SK-N-MC (cell line): Measurements from ENCODE around the gene NFAT5.
A peak's percentile ranks its signal among the peaks of the same experiment; 100 is the strongest.

Experiments
- DNase-seq: peaks from one replicate; pipeline ENCODE4 v3.0.0-alpha.2; 2011; ENCODE audit warnings: low read depth, low spot score
- H3K27ac ChIP-seq: fragments of 200-600 bp; sonication (generic); 2 replicates; pipeline ENCODE4 v1.5.1; 2016; ENCODE audit warnings: mixed run types
- H3K36me3 ChIP-seq: fragments of 200-600 bp; sonication (generic); 2 replicates; pipeline ENCODE4 v1.6.1; 2017; ENCODE audit warnings: antibody characterized with exemption, low read length, mixed read lengths; ENCODE audit not compliant: insufficient read depth
- H3K4me3 ChIP-seq: fragments of 200-600 bp; sonication (generic); 2 replicates; pipeline ENCODE4 v1.5.1; 2016
- H3K9ac ChIP-seq: fragments of 200-600 bp; sonication (generic); 2 replicates; pipeline ENCODE4 v1.8.0; 2017; ENCODE audit warnings: mixed run types, mixed read lengths; ENCODE audit not compliant: insufficient read length
- H3K9me3 ChIP-seq: fragments of 200-600 bp; sonication (generic); 2 replicates; pipeline ENCODE4 v1.6.1; 2017; ENCODE audit warnings: low read depth, mild to moderate bottlenecking, antibody characterized with exemption, low read length, moderate library complexity, mixed read lengths
- EZH2 ChIP-seq: fragments of 200-600 bp; sonication (generic); IDR thresholded peaks from one replicate; pipeline ENCODE4 v1.6.1; 2017; ENCODE audit warnings: antibody characterized with exemption
- FOXP2 ChIP-seq: optimal IDR thresholded peaks from 2 replicates; pipeline ENCODE3; 2011; ENCODE audit warnings: mild to moderate bottlenecking, moderate library complexity; ENCODE audit not compliant: insufficient read depth; ENCODE audit errors: extremely low read length, control extremely low read depth
- POLR2AphosphoS5 ChIP-seq: IDR thresholded peaks from 2 replicates; pipeline ENCODE4 v1.6.1; 2012; ENCODE audit warnings: mild to moderate bottlenecking, low read depth, low read length, borderline replicate concordance

NFAT5 gene

GRCh38 chr16:69599731-69600130, 34.0 kb downstream of the NFAT5 start:
- H3K4me3 ChIP-seq = no peak overlapping the region
- H3K36me3 ChIP-seq = no peaks in the 10 kb centered on the region
- no peak overlapping the region for H3K9ac ChIP-seq
- DNase-seq = no peak
- H3K27ac ChIP-seq = no peak overlapping the region
- no peak for TF ChIP-seq FOXP2
- TF ChIP-seq EZH2 = no peak
- TF ChIP-seq POLR2AphosphoS5 = no peak
- no peaks in the 10 kb centered on the region for H3K9me3 ChIP-seq

DNA sequence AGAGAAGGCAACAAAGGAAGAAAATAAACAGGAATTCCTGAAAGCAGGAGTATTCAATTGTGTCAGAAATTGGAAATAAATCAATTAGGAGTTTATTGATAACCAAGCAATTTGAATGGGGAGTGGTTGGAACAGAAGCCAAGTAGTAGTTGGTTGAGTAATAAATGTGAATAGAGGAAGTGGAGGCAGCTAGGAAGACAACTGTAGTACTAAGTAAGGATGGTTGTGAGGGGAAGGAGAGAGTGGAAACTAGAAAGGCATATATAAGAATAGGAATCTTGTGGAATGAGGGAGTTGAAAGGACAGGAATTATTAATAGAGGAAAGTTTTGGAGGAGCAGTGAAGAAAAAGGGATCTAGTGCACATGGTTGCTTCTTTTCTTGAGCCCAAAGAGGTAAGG, 34.4 kb downstream of the NFAT5 start:
- TF ChIP-seq EZH2 = no peak
- TF ChIP-seq FOXP2 = no peak
- TF ChIP-seq POLR2AphosphoS5 = no peak
- H3K36me3 ChIP-seq = no peaks in the 10 kb centered on the region
- H3K9me3 ChIP-seq = no peaks in the 10 kb centered on the region
- no peak for DNase-seq
- no peak overlapping the region for H3K4me3 ChIP-seq
- no peak overlapping the region for H3K9ac ChIP-seq
- H3K27ac ChIP-seq = no peak overlapping the region

DNA sequence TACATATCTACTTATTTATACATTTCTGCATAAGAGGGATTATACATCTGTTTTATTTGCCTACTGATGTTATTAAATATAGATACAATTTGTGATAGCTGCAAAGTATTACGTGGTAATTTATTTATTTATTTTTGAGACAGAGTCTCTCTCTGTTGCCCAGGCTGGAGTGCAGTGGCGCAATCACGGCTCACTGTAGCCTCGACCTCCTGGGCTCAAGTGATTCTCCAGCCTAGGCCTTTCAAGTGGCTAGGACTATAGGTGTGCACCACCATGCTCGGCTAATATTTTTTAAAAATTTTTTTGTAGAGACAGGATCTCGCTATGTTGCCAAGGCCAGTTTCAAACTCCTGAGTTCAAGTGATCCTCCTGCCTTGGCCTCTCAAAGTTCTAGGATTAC, 35.5 kb downstream of the NFAT5 start:
- Histone ChIP-seq H3K36me3 (no peaks in the 10 kb centered on the region), H3K9me3 (no peaks in the 10 kb centered on the region), H3K9ac (no peak overlapping the region), H3K27ac (no peak overlapping the region), H3K4me3 (no peak overlapping the region)
- TF ChIP-seq FOXP2 (no peak), EZH2 (no peak), POLR2AphosphoS5 (no peak)
- DNase-seq = no peak

DNA sequence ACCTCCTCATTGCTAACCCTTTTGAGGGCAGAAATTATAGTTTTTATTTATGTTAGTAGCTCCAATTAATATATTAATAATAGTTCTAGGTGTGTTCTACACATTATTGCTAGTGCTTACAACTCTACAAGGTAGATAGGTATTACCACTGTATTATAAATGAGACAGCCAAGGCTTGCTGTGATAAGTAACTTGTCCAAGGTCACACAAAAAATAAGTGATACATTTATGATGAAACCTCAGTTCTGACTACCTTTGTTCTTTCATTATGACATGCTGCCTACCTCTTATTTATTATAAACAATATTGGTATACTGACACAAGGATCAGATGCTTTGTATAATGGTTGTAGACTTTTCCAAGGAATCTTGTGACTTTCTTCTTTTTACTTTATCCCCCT, 41.2 kb downstream of the NFAT5 start:
- Histone ChIP-seq H3K36me3 (no peaks in the 10 kb centered on the region), H3K9ac (no peak overlapping the region), H3K9me3 (no peaks in the 10 kb centered on the region), H3K27ac (no peak overlapping the region), H3K4me3 (no peak overlapping the region)
- no peak for TF ChIP-seq POLR2AphosphoS5
- TF ChIP-seq FOXP2 = no peak
- TF ChIP-seq EZH2 = no peak
- DNase-seq = no peak

GRCh38 chr16:69607674-69608073, 41.9 kb downstream of the NFAT5 start:
- Histone ChIP-seq H3K4me3 (no peak overlapping the region), H3K9me3 (no peaks in the 10 kb centered on the region), H3K9ac (no peak overlapping the region), H3K27ac (no peak overlapping the region), H3K36me3 (no peaks in the 10 kb centered on the region)
- DNase-seq = no peak
- TF ChIP-seq FOXP2 (no peak), EZH2 (no peak), POLR2AphosphoS5 (no peak)

DNA sequence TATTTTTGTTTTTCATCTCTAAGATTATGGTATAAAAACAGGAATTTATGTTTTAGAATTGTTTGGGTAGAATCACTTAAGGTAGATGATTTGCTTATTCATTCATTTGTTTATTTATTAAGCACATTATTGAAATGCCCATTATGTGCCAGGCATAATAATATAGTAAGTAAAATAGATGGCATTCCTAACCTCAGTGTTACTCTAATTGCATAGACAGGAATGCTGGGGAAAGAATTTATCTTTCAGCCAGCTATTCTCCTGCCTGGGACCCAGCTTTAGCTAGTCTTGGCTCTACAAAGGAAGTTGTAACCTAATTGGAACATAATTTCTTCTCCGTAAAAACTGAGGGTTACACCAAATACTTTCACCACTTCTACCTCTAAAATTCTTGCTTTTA, 44.6 kb downstream of the NFAT5 start:
- DNase-seq = no peak
- TF ChIP-seq POLR2AphosphoS5 = no peak
- no peak for TF ChIP-seq EZH2
- no peak for TF ChIP-seq FOXP2
- peak overlapping the region; percentile 32 for H3K9ac ChIP-seq
- peak overlapping the region; percentile 75; the same call in 1 of the 2 replicates for H3K27ac ChIP-seq
- H3K4me3 ChIP-seq = peak overlapping the region; percentile 33; the same call in 1 of the 2 replicates
- H3K9me3 ChIP-seq = no peaks in the 10 kb centered on the region
- H3K36me3 ChIP-seq = no peaks in the 10 kb centered on the region

DNA sequence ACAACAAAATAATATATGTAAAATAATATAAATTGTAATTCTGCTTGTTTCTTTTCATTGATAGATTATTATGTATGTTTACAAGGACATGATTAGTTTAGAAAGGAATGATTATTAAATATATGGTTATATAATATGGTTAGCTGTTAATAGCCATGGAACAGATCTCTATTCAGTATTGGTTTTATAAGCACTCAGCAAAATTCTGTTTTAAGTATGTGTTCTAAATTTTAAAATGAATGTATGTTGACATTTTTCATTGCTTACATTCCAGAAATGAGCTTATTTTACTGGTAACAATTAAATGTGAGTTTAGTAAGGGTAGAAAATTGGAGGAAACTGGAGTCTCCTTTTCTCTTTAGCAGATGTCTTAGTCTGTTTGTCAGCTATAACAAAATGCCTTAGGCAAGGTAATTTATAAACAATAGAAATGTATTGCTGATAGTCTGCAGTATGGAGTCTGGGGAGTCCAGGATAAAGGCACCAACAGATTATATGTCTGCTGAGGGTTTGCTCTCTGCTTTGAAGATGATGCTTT, 45.4 kb downstream of the NFAT5 start:
- no peak overlapping the region for H3K9ac ChIP-seq
- H3K27ac ChIP-seq = peak overlapping the region; percentile 75; the same call in 1 of the 2 replicates
- no peaks in the 10 kb centered on the region for H3K9me3 ChIP-seq
- no peak for TF ChIP-seq POLR2AphosphoS5
- TF ChIP-seq FOXP2 = no peak
- TF ChIP-seq EZH2 = no peak
- H3K36me3 ChIP-seq = no peaks in the 10 kb centered on the region
- no peak for DNase-seq
- no peak overlapping the region for H3K4me3 ChIP-seq

GRCh38 chr16:69613378-69614154, 47.8 kb downstream of the NFAT5 start:
- no peak for DNase-seq
- Histone ChIP-seq H3K9me3 (no peaks in the 10 kb centered on the region), H3K36me3 (no peaks in the 10 kb centered on the region), H3K27ac (no peak overlapping the region), H3K4me3 (no peak overlapping the region), H3K9ac (no peak overlapping the region)
- TF ChIP-seq FOXP2 (no peak), POLR2AphosphoS5 (no peak), EZH2 (no peak)

- Histone ChIP-seq H3K36me3 (no peaks in the 10 kb centered on the region), H3K9ac (no peak overlapping the region), H3K9me3 (no peaks in the 10 kb centered on the region), H3K4me3 (no peak overlapping the region), H3K27ac (no peak overlapping the region)
- TF ChIP-seq EZH2 (no peak), POLR2AphosphoS5 (no peak), FOXP2 (no peak)
- no peak for DNase-seq
Observed at GRCh38 chr16:69615528-69615927, 49.8 kb downstream of the NFAT5 start.
